Effector memory CD4-positive, alpha-beta T cell (primary cell): ENCODE measurements around the gene NLRP6.
"Not testable (repeated sequence)": the region's sequence is repeated elsewhere in the genome, so short reads cannot be mapped to it uniquely, and the experiment has no call there.

Experiments
- DNase-seq, 3 donors: peaks; one replicate each; pipeline ENCODE4 v3.0.0-alpha.2; 2020
- H3K27ac ChIP-seq: 2 replicates; pipeline ENCODE4 v1.7.0; 2013; ENCODE audit warnings: mild to moderate bottlenecking, low read length, moderate library complexity; ENCODE audit not compliant: insufficient read depth, poor library complexity, severe bottlenecking
- H3K27me3 ChIP-seq: replicated peaks from 2 replicates; pipeline ENCODE4 v1.7.0; 2013; ENCODE audit warnings: mild to moderate bottlenecking, low read length; ENCODE audit not compliant: insufficient read depth, control insufficient read depth, poor library complexity, severe bottlenecking
- H3K36me3 ChIP-seq: 2 replicates; pipeline ENCODE4 v1.7.0; 2013; ENCODE audit warnings: mild to moderate bottlenecking, low read length, moderate library complexity; ENCODE audit not compliant: control insufficient read depth, insufficient read depth
- H3K4me1 ChIP-seq: 2 replicates; pipeline ENCODE4 v1.7.0; 2013; ENCODE audit warnings: low read length, mild to moderate bottlenecking; ENCODE audit not compliant: control insufficient read depth, insufficient read depth, poor library complexity, severe bottlenecking
- H3K4me3 ChIP-seq: 2 replicates; pipeline ENCODE4 v1.7.0; 2013; ENCODE audit warnings: low read length, low read depth, mild to moderate bottlenecking; ENCODE audit not compliant: insufficient read depth, poor library complexity, severe bottlenecking
- H3K9me3 ChIP-seq: 2 replicates; pipeline ENCODE4 v1.7.0; 2013; ENCODE audit warnings: mild to moderate bottlenecking, low read length, moderate library complexity; ENCODE audit not compliant: control insufficient read depth

NLRP6 gene

GRCh38 chr11:325796-326591 is 47.8 kb downstream of the NLRP6 start:
- peak overlapping the region; percentile 74 for H3K27ac ChIP-seq
- no peaks in the 10 kb centered on the region for H3K27me3 ChIP-seq
- H3K36me3 ChIP-seq: no peaks in the 10 kb centered on the region
- H3K9me3 ChIP-seq: no peaks in the 10 kb centered on the region
- no peak for DNase-seq
- peaks cover 33% of the 10 kb centered on the region for H3K4me1 ChIP-seq
- no peak overlapping the region for H3K4me3 ChIP-seq

GRCh38 chr11:326592-326841 is 48.3 kb downstream of the NLRP6 start:
- Histone ChIP-seq H3K9me3 (no peaks in the 10 kb centered on the region), H3K36me3 (no peaks in the 10 kb centered on the region), H3K27me3 (no peaks in the 10 kb centered on the region), H3K4me1 (peaks cover 37% of the 10 kb centered on the region), H3K4me3 (no peak overlapping the region), H3K27ac (peak overlapping the region; percentile 74)
- no peak for DNase-seq

GRCh38 chr11:326842-327580 is 48.8 kb downstream of the NLRP6 start:
- H3K9me3 ChIP-seq: no peaks in the 10 kb centered on the region
- H3K36me3 ChIP-seq: no peaks in the 10 kb centered on the region
- no peaks in the 10 kb centered on the region for H3K27me3 ChIP-seq
- no peak overlapping the region for H3K4me3 ChIP-seq
- peak overlapping the region; percentile 74 for H3K27ac ChIP-seq
- peaks cover 37% of the 10 kb centered on the region for H3K4me1 ChIP-seq
- peak; percentile 32 to 53 (median 48) for DNase-seq

GRCh38 chr11:327581-327923 is 49.3 kb downstream of the NLRP6 start:
- Histone ChIP-seq H3K36me3 (no peaks in the 10 kb centered on the region), H3K9me3 (no peaks in the 10 kb centered on the region), H3K27me3 (no peaks in the 10 kb centered on the region), H3K27ac (peak overlapping the region; percentile 74), H3K4me3 (no peak overlapping the region), H3K4me1 (peaks cover 37% of the 10 kb centered on the region)
- no peak for DNase-seq

- Histone ChIP-seq H3K4me1 (peaks cover 37% of the 10 kb centered on the region), H3K27ac (no peak overlapping the region), H3K9me3 (no peaks in the 10 kb centered on the region), H3K4me3 (no peak overlapping the region), H3K27me3 (no peaks in the 10 kb centered on the region), H3K36me3 (no peaks in the 10 kb centered on the region)
- no peak for DNase-seq
These were observed 49.8 kb downstream of the NLRP6 start for GRCh38 chr11:328012-328411.

- H3K4me3 ChIP-seq, H3K36me3 ChIP-seq, H3K9me3 ChIP-seq, H3K27me3 ChIP-seq, H3K27ac ChIP-seq, DNase-seq: not testable (repeated sequence)
- peaks cover 37% of the 10 kb centered on the region for H3K4me1 ChIP-seq
These were observed 50.4 kb downstream of the NLRP6 start for GRCh38 chr11:328516-329100.

GRCh38 chr11:329886-330253 is 51.7 kb downstream of the NLRP6 start:
- no peak for DNase-seq
- no peaks in the 10 kb centered on the region for H3K36me3 ChIP-seq
- H3K4me1 ChIP-seq: peaks cover 32% of the 10 kb centered on the region
- no peaks in the 10 kb centered on the region for H3K9me3 ChIP-seq
- no peak overlapping the region for H3K4me3 ChIP-seq
- H3K27ac ChIP-seq: peak overlapping the region; percentile 3
- no peaks in the 10 kb centered on the region for H3K27me3 ChIP-seq

GRCh38 chr11:330307-330693 is 52.1 kb downstream of the NLRP6 start:
- no peaks in the 10 kb centered on the region for H3K27me3 ChIP-seq
- no peak overlapping the region for H3K27ac ChIP-seq
- H3K4me3 ChIP-seq: no peak overlapping the region
- no peak for DNase-seq
- no peaks in the 10 kb centered on the region for H3K9me3 ChIP-seq
- H3K36me3 ChIP-seq: no peaks in the 10 kb centered on the region
- peaks cover 32% of the 10 kb centered on the region for H3K4me1 ChIP-seq

GRCh38 chr11:330694-331357 is 52.6 kb downstream of the NLRP6 start:
- DNase-seq: no peak
- H3K4me1 ChIP-seq: peaks cover 30% of the 10 kb centered on the region
- no peaks in the 10 kb centered on the region for H3K36me3 ChIP-seq
- no peak overlapping the region for H3K4me3 ChIP-seq
- H3K27me3 ChIP-seq: no peaks in the 10 kb centered on the region
- H3K27ac ChIP-seq: no peak overlapping the region
- no peaks in the 10 kb centered on the region for H3K9me3 ChIP-seq
